Peyer's patch (tissue), 4 donors: ENCODE measurements around the gene NRG4.

Source experiments
- CTCF ChIP-seq, 6 experiments: fragments of 450-650 bp in 4 of 6; fragments of 200-600 bp in 2 of 6; sonication (generic) in 1 of 6; IDR thresholded peaks; one replicate each; pipeline ENCODE4 v1.5.1; 2017 to 2019; ENCODE audit warnings: antibody characterized with exemption in 6 of 6, mild to moderate bottlenecking in 3 of 6, moderate library complexity in 1 of 6
- POLR2A ChIP-seq, 2 donors: fragments of 450-650 bp; IDR thresholded peaks; one replicate each; pipeline ENCODE4 v1.5.1; 2017; ENCODE audit warnings: antibody characterized with exemption in 2 of 2, mild to moderate bottlenecking in 2 of 2, moderate library complexity in 2 of 2

GRCh38 chr15:75916978-75917377, 95.2 kb downstream of the NRG4 start:
- TF ChIP-seq POLR2A (IDR thresholded peaks at IDR 0.05) = no peak
- no peak for TF ChIP-seq CTCF (IDR thresholded peaks at IDR 0.05)
